Inflammatory macrophage treated with lipopolysaccharide for 1 hour (primary cell): ENCODE measurements around the gene HCAR1.
A peak's percentile ranks its signal among the peaks of the same experiment; 100 is the strongest.
"Not testable (repeated sequence)": the region's sequence is repeated elsewhere in the genome, so short reads cannot be mapped to it uniquely, and the experiment has no call there.

Experiments
- DNase-seq, 2 donors: peaks; one replicate each; pipeline ENCODE4 v3.0.0-alpha.2; 2020 to 2022

Gene HCAR1

GRCh38 chr12:122716658-122717057 is 14.0 kb downstream of the HCAR1 start, which contains the start of gene HCAR3:
Gene HCAR3, minus strand, starts transcription at chr12:122716811. Its CDS starts 74 bp downstream, at chr12:122716737.
- peak; percentile 91 to 92 for DNase-seq

GRCh38 chr12:122715211-122715610 is 15.4 kb downstream of the HCAR1 start:
- DNase-seq = peak; percentile 69 to 75

GRCh38 chr12:122713491-122714188 is 17.0 kb downstream of the HCAR1 start:
- not testable (repeated sequence) for DNase-seq

- DNase-seq = peak; percentile 74 to 75
Measured at GRCh38 chr12:122711266-122711665, 19.4 kb downstream of the HCAR1 start.

- DNase-seq = not testable (repeated sequence)
Measured at GRCh38 chr12:122710341-122710740, 20.3 kb downstream of the HCAR1 start.

- not testable (repeated sequence) for DNase-seq
Measured at GRCh38 chr12:122709287-122709686, 21.4 kb downstream of the HCAR1 start.

- not testable (repeated sequence) for DNase-seq
Measured at GRCh38 chr12:122703841-122704240, 26.8 kb downstream of the HCAR1 start.

GRCh38 chr12:122702890-122703611 is 27.6 kb downstream of the HCAR1 start, which contains the start of gene HCAR2:
Gene HCAR2, minus strand, starts transcription at chr12:122703357. Its CDS starts 74 bp downstream, at chr12:122703283.
- peak; percentile 83 to 86 for DNase-seq

GRCh38 chr12:122701481-122701880 is 29.2 kb downstream of the HCAR1 start:
- DNase-seq = not testable (repeated sequence)

GRCh38 chr12:122700038-122700710 is 30.5 kb downstream of the HCAR1 start:
- not testable (repeated sequence) for DNase-seq

- DNase-seq = not testable (repeated sequence)
Measured at GRCh38 chr12:122696922-122697321, 33.7 kb downstream of the HCAR1 start.

- no peak for DNase-seq
Measured at GRCh38 chr12:122691566-122691965, 39.1 kb downstream of the HCAR1 start.

GRCh38 chr12:122688291-122688690 is 42.4 kb downstream of the HCAR1 start:
- no peak for DNase-seq

GRCh38 chr12:122687086-122687485 is 43.6 kb downstream of the HCAR1 start:
- no peak for DNase-seq

GRCh38 chr12:122686538-122686937 is 44.1 kb downstream of the HCAR1 start:
- no peak for DNase-seq

GRCh38 chr12:122684297-122684813 is 46.3 kb downstream of the HCAR1 start:
- DNase-seq = no peak

GRCh38 chr12:122681814-122682213 is 48.8 kb downstream of the HCAR1 start:
- peak; percentile 95 for DNase-seq

GRCh38 chr12:122680989-122681388 is 49.7 kb downstream of the HCAR1 start:
- DNase-seq = peak in 1 of 2 donors; percentile 25

- DNase-seq = not testable (repeated sequence)
Measured at GRCh38 chr12:122676781-122677180, 53.9 kb downstream of the HCAR1 start.
